Caco-2 (cell line): ENCODE results near the gene CTTN. TPM values are rescaled to one million over a fixed set of nuclear protein-coding genes. Genes with fewer than 3 reads are reported as not detected.

Experiments
- BruUV-seq: library from RNA; stranded (reverse); fragments of 400-500 nt; replicated peaks from 2 replicates; lab custom pipeline; 2021; lab: Mats Ljungman, UMichigan
- CTCF ChIA-PET: fragments of 300-600 bp; sonication (Branson Sonifier 250); formaldehyde crosslinking; loops from one replicate; lab custom pipeline; 2022; ENCODE audit warnings: antibody characterized with exemption; lab: Charles Lee
- POLR2A ChIA-PET: fragments of 300-600 bp; sonication (Branson Sonifier 250); formaldehyde crosslinking; loops from one replicate; lab custom pipeline; 2022; ENCODE audit warnings: antibody characterized with exemption; lab: Charles Lee
- DNase-seq, 2 experiments: peaks; one replicate each; pipeline versions ENCODE4 v3.0.0 to v3.0.0-alpha.2; 2020 to 2022
- H3K27me3 ChIP-seq: replicated peaks from 2 replicates; pipeline ENCODE4 v1.6.0; 2011; ENCODE audit warnings: low read length; ENCODE audit not compliant: control insufficient read depth, insufficient read depth
- H3K36me3 ChIP-seq: 2 replicates; pipeline ENCODE4 v1.5.1; 2011; ENCODE audit warnings: low read length; ENCODE audit not compliant: control insufficient read depth, insufficient read depth
- H3K4me1 ChIP-seq: fragments of 250-450 bp; sonication (Bioruptor Pico); 2 replicates; pipeline ENCODE4 v1.5.1; 2020; ENCODE audit warnings: mild to moderate bottlenecking
- H3K4me3 ChIP-seq: 2 replicates; pipeline ENCODE4 v1.5.1; 2011; ENCODE audit warnings: low read depth, mild to moderate bottlenecking, control low read depth, low read length
- H3K9me3 ChIP-seq: fragments of 250-450 bp; sonication (Bioruptor Pico); 2 replicates; pipeline ENCODE4 v1.5.1; 2020; ENCODE audit warnings: mild to moderate bottlenecking, moderate library complexity
- H3K27ac Mint-ChIP-seq: one replicate; pipeline ENCODE4 v1.8.0; 2022; ENCODE audit warnings: mixed read lengths; ENCODE audit not compliant: unreplicated experiment
- H3K27me3 Mint-ChIP-seq: one replicate; pipeline ENCODE4 v1.8.0; 2022; ENCODE audit warnings: mixed read lengths; ENCODE audit not compliant: insufficient read depth, unreplicated experiment
- H3K36me3 Mint-ChIP-seq: one replicate; pipeline ENCODE4 v1.8.0; 2022; ENCODE audit warnings: mild to moderate bottlenecking, mixed read lengths; ENCODE audit not compliant: insufficient read depth, unreplicated experiment
- H3K4me1 Mint-ChIP-seq: one replicate; pipeline ENCODE4 v1.8.0; 2022; ENCODE audit warnings: low read depth, mixed read lengths; ENCODE audit not compliant: unreplicated experiment
- H3K4me3 Mint-ChIP-seq: one replicate; pipeline ENCODE4 v1.8.0; 2022; ENCODE audit warnings: mild to moderate bottlenecking, moderate library complexity, mixed read lengths; ENCODE audit not compliant: unreplicated experiment
- H3K9me3 Mint-ChIP-seq: one replicate; pipeline ENCODE4 v1.8.0; 2022; ENCODE audit warnings: mixed read lengths; ENCODE audit not compliant: unreplicated experiment
- intact Hi-C: fragments of 100-400 bp; cut with micrococcal nuclease; formaldehyde crosslinking; loops from one replicate; pipeline ENCODE4 v1.10.0; 2022; ENCODE audit not compliant: unreplicated experiment
- total RNA-seq: library from RNA; stranded (reverse); gene quantifications from 2 replicates; pipeline ENCODE4 v1.2.3, GENCODE V29; 2022
- TF ChIP-seq, protein P1 (sequence below), 2 experiments: fragments of 200-600 bp in 1 of 2; IDR thresholded peaks; 1 replicate in 1 of 2; 2 replicates in 1 of 2; pipeline versions ENCODE4 v1.5.1 to v1.8.0; 2011 to 2022; ENCODE audit warnings: antibody characterized with exemption in 1 of 2, control low read depth in 1 of 2, inconsistent platforms in 1 of 2, low read depth in 1 of 2, low read length in 1 of 2, mild to moderate bottlenecking in 1 of 2, moderate library complexity in 1 of 2; ENCODE audit not compliant: insufficient read depth in 1 of 2, severe bottlenecking in 1 of 2, unreplicated experiment in 1 of 2

Gene CTTN
- total RNA-seq, 1 experiment from 2014 or later = 502 TPM

DNA sequence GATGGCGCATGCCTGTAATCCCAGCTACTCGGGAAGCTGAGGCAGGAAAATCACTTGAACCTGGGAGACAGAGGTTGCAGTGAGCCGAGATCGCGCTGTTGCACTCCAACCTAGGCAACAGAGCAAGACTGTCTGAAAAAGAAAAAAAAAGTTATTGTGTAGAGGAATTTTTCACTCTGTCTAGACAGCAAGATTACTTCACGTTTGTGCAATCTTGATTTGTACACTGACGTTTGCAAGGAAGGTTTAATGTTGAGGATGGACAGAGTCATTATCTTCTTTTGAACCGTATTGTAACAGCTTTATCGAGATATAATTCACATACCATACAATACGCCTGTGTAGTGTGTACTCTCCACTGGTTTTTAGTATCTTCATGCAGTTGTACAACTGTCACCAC lies 3.7 kb downstream of the CTTN start:
- peaks cover 78% of the 10 kb centered on the region for H3K36me3 Mint-ChIP-seq
- no peak overlapping the region for H3K27ac Mint-ChIP-seq
- ChIA-PET CTCF (no interaction called here), POLR2A (no interaction called here)
- BruUV-seq = TSS peak; percentile 5
- no peaks in the 10 kb centered on the region for H3K9me3 ChIP-seq
- H3K4me3 ChIP-seq = no peak overlapping the region
- no peak overlapping the region for H3K4me3 Mint-ChIP-seq
- DNase-seq = no peak
- no peaks in the 10 kb centered on the region for H3K27me3 Mint-ChIP-seq
- 0 out of 2 replicates have a peak, but pooled peaks cover 4% of the 10 kb centered on the region for H3K36me3 ChIP-seq
- no peaks in the 10 kb centered on the region for H3K27me3 ChIP-seq
- no peaks in the 10 kb centered on the region for H3K9me3 Mint-ChIP-seq
- intact Hi-C loops = no loop called here
- TF ChIP-seq, protein P1, sequence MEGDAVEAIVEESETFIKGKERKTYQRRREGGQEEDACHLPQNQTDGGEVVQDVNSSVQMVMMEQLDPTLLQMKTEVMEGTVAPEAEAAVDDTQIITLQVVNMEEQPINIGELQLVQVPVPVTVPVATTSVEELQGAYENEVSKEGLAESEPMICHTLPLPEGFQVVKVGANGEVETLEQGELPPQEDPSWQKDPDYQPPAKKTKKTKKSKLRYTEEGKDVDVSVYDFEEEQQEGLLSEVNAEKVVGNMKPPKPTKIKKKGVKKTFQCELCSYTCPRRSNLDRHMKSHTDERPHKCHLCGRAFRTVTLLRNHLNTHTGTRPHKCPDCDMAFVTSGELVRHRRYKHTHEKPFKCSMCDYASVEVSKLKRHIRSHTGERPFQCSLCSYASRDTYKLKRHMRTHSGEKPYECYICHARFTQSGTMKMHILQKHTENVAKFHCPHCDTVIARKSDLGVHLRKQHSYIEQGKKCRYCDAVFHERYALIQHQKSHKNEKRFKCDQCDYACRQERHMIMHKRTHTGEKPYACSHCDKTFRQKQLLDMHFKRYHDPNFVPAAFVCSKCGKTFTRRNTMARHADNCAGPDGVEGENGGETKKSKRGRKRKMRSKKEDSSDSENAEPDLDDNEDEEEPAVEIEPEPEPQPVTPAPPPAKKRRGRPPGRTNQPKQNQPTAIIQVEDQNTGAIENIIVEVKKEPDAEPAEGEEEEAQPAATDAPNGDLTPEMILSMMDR (IDR thresholded peaks at IDR 0.05; ENCODE audit: insufficient read depth in 1 of 2, low read depth in 1 of 2, low read length in 1 of 2, severe bottlenecking in 1 of 2, unreplicated experiment in 1 of 2) = no peak
- peaks cover 23% of the 10 kb centered on the region for H3K4me1 ChIP-seq
- H3K4me1 Mint-ChIP-seq = peaks cover 35% of the 10 kb centered on the region

DNA sequence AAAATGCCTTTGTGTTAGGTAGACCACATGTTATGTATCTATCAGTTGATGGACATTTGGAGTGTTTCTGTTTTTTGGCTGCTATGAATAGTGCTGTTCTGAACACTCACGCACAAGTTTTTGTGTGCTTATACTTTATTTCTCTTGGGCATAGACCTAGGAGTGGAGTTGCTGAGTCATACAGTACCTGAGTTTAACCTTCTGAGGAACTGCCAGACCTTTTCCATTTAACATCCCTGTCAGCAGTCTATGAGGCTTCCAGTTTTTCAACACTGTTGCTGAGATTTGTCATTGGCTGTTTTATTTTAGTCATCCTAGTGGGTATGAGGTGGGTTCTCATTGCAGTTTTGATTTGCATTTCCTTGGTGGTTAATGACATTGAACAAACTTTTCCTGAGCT lies 4.4 kb downstream of the CTTN start:
- H3K27me3 ChIP-seq = no peaks in the 10 kb centered on the region
- 0 out of 2 replicates have a peak, but pooled peaks cover 4% of the 10 kb centered on the region for H3K36me3 ChIP-seq
- no TSS peak for BruUV-seq
- Mint-ChIP-seq H3K4me3 (no peak overlapping the region), H3K36me3 (peaks cover 79% of the 10 kb centered on the region), H3K27ac (no peak overlapping the region), H3K27me3 (no peaks in the 10 kb centered on the region), H3K4me1 (peaks cover 28% of the 10 kb centered on the region), H3K9me3 (no peaks in the 10 kb centered on the region)
- DNase-seq = no peak
- CTCF ChIA-PET = no interaction called here
- no peak overlapping the region for H3K4me3 ChIP-seq
- POLR2A ChIA-PET = no interaction called here
- intact Hi-C loops = no loop called here
- peaks cover 21% of the 10 kb centered on the region for H3K4me1 ChIP-seq
- H3K9me3 ChIP-seq = no peaks in the 10 kb centered on the region
- TF ChIP-seq, protein P1 (IDR thresholded peaks at IDR 0.05; ENCODE audit: insufficient read depth in 1 of 2, low read depth in 1 of 2, low read length in 1 of 2, severe bottlenecking in 1 of 2, unreplicated experiment in 1 of 2) = no peak

DNA sequence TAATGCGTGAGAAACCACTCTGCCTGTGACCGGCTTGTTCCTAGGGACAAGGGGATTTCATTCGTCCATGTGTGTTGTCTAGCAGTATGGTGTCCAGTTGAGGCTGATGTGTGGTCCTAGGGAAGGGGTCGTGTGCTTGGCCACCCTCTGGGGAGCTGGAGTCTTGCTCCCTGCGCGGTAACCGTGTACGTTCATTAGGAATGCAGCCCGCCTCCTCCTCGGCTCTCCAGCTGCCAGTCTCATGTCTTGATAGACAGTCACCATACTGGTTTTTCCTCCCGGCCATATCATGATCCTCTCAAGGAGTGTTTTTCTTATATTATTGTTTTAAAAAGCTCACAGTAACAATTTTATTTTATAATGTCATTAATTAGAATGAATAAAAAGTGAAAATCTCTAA lies 5.9 kb downstream of the CTTN start:
- peaks cover 21% of the 10 kb centered on the region for H3K4me1 ChIP-seq
- intact Hi-C loops = no loop called here
- POLR2A ChIA-PET = no interaction called here

More for the DNA sequence above, 5.9 kb downstream of the CTTN start:
- H3K4me3 Mint-ChIP-seq = no peak overlapping the region
- no TSS peak for BruUV-seq
- CTCF ChIA-PET = interaction anchor here (0.6 kb wide), 1 partner anchor 428 kb away, joined by 3 read pairs; no protein-coding TSS in a partner anchor
- H3K27me3 Mint-ChIP-seq = no peaks in the 10 kb centered on the region
- peaks cover 6% of the 10 kb centered on the region for H3K36me3 ChIP-seq
- H3K9me3 ChIP-seq = no peaks in the 10 kb centered on the region
- H3K9me3 Mint-ChIP-seq = no peaks in the 10 kb centered on the region
- no peak overlapping the region for H3K4me3 ChIP-seq
- peaks cover 84% of the 10 kb centered on the region for H3K36me3 Mint-ChIP-seq
- H3K27me3 ChIP-seq = no peaks in the 10 kb centered on the region
- peak in 1 of 2 experiments; percentile 36 for DNase-seq
- H3K4me1 Mint-ChIP-seq = peaks cover 26% of the 10 kb centered on the region
- TF ChIP-seq, protein P1 (IDR thresholded peaks at IDR 0.05; ENCODE audit: insufficient read depth in 1 of 2, low read depth in 1 of 2, low read length in 1 of 2, severe bottlenecking in 1 of 2, unreplicated experiment in 1 of 2) = no peak
- peak overlapping the region; percentile 11 for H3K27ac Mint-ChIP-seq
